Activated CD8-positive, alpha-beta memory T cell treated with anti-CD3 and anti-CD28 coated beads for 48 hours (primary cell): ENCODE data around the gene ZFPM1.

ENCODE experiments used
- DNase-seq, 3 experiments: peaks; one replicate each; pipeline ENCODE4 v3.0.0-alpha.2; 2020; ENCODE audit warnings: low read depth in 2 of 3, low spot score in 2 of 3

ZFPM1 gene

DNA sequence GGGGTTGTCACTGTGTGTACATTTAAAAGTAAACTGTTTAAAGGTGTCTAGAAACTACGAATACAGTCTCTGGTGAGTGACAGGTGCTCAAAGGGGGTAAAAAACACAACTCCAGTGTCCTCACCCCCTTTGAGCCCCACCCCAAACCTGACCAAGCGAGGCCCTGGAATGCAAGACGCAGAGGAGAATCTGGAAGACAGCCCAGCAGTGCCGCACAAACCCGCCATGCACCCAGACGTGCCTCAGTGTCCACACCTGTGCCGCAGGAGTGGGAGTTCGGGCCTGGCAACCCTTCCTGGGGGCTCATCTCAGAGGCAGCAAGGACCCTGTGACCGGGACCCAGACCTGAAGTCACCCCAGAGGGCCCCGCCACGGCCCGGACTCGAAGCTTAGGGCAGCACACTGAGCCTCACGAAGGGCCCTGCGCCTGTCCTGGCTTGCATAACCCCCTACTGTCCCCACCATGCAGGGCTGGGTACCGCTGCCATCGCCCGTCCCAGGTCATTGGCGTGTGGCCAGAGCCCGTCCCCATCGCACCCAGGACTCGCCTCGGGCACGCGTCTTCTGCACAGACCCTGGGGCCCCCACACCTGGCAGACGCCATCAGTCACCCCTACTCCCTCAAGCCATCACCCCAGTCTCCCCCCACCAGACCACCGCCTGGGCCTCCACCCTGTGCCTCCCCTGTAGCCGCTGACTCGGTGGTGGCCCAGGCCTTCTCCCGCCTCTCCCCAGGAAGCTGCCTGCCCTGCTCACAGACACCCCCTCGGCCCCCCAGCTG is 84.1 kb downstream of the ZFPM1 start:
- DNase-seq, result no peak

DNA sequence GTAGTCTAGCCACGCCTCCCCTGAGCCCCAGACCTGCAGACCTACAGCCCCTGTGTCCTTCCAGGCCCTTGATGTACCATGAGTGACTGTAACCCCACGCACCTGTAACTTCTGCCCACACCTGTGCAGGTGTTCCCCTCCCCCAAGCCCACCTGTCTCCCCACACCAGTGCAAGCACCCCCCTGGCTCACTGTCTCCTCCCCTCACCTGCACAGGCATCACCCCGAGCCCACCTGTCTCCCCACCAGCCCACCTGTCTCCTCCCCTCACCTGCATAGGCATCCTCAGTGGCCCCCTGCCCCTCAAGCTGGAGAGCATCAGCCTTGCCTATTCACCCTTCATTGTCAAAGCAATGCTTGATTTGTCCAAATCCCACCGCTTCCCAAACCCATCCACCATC is 84.8 kb downstream of the ZFPM1 start:
- no peak for DNase-seq

DNA sequence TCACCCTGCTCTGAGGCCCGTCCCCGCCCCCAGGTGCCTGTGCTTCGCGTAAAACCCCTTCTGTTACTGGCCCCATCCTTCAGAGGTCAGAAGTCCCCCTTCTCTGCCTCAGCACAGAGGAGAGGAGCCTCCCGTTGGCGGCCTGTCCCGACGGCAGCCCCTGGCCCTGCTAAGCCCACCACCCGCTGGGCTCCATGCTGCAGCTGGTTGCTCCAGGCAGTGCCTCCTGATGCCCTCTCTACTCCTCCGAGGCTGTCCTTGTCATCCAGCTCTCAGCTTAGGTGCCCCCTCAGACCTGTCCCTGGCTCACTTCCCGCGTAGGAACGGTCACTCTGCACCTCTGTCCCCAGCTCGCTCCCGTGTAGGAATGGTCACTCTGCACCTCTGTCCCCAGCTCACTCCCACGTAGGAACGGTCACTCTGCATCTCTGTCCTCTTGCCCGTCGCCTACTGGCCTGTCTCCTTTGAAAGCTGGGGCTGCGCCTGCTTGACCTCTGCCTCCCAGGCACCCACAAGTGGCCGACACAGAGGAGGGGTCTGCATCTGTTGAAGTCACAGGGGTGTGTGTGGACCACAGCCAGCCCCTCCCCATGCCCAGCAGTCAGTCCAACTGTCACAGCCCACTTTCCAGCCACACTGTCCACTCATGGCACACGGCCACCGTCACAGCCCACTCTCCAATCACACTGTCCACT is 85.4 kb downstream of the ZFPM1 start:
- no peak for DNase-seq

DNA sequence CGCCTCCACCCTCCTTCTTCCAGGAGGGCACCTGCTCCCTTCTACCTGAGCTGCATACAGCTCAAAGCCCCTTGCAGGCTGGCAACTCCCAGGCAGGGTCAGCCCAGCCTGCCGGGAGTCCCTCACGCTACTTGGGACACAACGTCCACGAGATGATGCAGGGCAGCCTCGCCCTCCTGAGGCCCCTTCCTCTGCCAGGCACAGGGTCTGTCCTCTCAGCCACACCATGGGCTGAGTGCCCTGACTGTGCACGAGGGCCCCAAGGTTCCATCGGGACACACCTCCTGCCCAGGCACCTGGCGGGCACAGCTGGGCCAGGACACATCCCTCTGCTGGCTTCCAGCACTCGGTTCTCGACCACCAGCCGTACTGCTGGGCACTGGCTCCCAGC is 86.2 kb downstream of the ZFPM1 start:
- DNase-seq, result no peak

DNA sequence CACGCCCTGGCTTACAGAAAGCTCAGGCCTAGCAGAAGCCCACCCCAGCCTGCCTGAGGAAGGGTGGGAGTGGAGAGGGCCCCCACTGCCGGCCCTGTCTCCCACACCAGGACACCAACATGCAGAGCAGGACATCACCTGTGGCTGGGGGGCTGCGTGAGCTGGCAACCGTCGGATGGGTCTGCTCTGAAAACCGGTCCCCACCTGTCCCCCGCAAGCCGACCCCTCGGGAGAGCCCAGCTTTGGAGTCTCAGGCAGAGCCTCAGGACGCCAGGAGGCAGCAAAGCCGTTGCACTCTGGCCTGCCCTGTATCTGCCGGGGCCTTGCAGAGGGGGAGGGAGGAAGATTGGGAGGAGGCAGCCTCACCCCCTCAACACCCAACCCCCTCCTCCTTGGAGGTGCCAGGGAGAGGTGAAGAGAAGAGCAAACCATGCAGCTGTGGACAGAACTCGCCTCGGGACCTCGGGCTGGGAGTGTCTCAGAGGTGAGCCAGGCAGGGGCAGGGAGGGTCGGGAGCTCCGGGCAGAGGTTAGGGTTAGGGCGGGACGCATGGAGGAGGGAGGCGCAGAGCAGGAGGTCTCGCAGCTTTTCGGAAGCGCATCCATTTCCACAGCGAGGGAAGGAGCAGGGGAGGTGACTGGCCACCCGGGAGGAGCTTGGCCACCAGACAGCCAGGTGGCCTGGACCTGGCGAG is 86.7 kb downstream of the ZFPM1 start:
- DNase-seq, result no peak

DNA sequence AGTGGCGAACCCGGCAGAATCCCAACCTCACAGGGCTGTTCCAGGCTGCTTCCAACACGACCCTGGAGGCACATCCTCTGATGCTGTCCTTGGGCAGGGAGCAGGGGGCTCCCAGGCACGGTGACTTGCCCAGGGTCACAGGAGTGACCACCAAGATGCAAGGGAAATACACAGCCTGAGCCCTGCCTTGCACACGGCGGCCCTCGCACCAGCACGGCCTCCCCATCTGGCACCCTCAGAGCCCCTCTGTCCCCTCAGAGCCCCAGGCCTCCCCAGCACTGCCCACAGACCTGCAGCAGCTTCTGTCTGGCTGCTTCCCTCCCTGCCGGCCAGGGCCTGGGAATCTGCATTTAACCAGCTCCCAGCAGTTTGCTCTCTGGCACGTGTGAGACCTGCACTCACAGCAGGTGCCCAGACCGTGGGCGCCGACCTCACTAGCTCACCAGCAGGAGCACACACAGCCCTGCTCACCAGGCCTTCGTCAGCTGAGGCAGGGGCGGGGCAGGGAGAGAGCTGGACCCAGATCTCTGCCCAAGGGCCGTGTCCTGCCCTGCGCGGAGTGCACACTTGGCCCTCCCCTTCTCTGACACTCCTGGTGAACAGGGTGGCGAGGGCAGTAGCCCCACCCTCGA is 87.4 kb downstream of the ZFPM1 start:
- no peak for DNase-seq

DNA sequence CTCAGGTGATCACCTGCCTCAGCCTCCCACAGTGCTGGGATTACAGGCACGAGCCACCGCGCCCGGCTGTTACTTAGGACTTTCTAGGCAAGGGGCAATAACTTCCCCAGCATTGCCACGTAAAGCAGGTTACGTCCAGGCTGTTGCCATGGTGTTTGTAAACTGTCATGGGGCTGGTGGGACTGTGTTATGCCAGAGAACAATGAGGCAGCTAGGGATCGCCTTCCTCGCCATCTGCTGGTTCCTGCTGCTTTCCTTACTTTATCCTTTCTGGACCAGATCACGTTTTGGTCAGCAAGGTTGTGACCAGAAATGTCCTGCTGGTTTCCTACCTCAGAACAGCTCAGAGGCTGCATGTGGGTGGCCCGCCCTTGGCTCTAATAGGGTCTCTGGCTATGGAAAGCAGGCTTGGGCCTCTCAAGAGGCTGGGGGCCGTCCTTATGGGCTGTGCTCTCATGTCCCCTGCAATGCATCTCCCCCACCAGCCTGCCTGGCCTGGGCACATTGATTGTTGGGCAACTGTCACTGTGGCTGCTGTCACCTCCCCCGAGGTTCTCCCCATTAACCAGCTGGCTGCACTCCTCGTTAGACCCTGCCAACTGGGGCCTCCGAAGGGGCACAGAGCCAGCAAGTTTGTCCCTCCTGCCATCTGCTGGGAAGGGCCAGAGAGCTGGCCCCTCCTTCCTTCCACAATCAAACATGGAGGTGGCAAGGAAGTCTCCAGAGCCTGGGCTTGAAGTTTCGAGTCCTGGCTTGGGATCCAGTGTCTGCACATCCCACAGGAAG is 88.9 kb downstream of the ZFPM1 start:
- DNase-seq, result no peak

DNA sequence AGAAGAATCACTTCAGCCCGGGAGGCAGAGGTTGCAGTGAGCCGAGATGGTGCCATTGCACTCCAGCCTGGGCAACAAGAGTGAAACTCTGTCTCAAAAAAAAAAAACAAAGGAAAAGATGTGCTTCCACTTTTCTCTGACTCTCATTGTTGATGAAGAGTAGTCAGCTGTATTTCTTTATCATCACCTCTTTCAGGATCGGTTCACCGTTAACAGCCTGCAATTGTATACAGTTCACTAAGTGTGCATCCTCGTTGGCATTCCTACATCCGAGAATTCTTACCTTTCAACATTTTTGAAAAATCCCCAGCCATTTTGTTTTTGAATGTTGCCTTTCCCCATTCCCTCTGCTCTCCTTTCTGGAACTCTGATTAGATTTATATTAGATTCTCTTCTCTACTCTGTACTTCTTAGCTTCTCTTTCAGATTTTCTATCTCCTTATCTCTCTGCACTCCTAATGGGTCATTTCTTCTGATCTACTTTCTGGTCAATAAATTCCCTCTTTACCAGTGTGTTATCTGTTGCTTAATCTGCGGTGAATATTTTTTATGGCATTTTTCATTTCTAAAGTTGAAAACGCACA is 90.2 kb downstream of the ZFPM1 start:
- DNase-seq, result no peak

DNA sequence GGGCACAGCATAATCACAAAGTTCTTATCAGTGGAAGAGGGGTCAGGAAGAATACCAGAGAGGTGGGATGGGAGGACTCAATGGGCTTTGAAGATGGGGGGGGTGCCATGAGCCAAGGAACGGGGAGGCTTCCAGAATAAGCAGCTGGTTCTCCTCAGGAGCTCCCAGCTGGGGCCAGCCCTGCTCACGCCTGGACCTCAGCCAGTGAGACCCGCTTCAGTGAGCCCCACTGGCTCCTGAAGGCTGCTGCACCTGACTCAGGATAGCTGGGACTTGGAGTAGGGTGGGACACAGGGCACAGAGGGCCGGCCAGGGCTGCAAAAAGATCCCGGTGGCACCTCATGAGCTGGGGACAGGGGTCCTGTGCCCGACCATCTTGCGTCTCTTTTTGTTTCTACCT is 92.7 kb downstream of the ZFPM1 start:
- DNase-seq, result no peak

DNA sequence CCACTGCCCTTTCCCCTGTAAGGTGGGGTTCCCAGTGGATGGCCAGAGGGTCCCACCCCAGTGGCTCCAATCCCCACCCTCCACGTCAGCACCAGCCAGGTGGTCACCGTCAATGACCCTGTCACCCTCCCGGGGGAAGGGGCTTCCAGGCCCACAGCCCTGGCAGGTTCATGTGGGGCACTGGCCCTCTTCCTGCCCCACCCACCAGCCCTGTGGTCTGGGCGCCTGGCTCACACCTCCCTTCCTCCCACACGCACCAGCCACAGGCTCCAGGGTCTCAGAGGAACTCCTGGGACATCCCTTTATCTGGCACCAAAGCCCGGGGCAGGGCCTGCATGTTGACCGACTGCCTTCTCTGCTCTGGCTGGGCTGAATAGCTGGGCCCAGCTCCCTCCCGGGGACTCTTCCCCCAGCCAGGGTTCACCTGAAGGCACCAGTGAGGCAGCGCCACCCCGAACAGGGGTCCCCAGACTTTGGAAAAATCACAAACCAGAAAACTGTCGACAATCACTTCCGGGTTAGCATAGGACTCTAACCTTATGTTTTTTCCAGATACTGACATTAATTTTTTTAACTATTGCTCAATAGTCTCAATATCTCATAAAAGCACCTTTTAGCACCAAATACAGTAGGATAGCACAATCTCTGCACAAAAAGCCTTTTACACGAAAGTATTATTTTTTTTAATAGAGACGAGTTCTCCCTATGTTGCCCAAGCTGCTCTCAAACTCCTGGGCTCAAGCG is 95.2 kb downstream of the ZFPM1 start:
- DNase-seq, result no peak

DNA sequence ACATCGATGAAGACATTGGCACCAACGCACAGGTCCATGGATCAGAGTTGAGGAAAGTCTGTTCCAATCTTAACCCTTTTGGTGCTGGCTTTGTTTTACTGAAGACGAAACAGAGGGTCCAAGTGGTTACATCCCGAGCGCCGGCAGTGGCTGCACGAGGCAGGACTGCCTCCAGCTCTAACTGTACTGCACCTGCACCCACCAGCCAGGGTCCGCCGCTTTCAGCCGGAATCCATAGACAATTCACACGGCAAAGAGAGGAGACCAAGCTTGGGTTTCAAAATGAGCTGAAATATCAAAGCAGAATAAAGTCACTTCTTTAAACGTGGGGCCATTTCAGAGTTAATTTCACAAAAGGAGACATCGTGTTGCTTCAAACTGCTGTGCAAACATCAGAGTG is 95.9 kb downstream of the ZFPM1 start:
- DNase-seq, result no peak

DNA sequence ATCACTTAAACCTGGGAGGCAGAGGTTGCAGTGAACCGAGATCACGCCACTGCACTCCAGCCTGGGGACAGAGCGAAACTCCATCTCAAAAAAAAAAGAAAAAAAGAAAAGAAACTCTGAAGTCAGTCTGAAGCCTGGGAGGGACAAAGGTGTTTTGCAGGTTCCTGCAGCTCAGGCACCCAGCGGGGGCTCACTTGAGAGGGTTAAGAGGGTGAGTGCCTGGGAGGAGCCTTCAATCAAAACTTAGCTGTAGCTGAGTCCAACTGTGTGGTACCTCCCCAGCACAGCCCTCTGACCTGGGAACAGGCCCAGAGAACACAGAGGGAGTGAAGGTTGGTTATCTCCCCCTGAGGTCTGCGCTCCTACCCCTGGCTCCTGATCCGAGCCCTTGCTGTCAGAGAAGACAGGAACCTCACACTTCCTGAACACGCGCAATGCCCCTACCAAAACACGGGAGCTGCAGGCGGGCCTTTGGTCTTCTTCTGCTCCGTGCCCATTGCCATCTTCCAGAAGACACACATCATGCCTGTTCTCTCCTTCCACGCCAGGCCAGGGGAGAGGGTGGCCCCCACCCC is 96.7 kb downstream of the ZFPM1 start:
- no peak for DNase-seq

DNA sequence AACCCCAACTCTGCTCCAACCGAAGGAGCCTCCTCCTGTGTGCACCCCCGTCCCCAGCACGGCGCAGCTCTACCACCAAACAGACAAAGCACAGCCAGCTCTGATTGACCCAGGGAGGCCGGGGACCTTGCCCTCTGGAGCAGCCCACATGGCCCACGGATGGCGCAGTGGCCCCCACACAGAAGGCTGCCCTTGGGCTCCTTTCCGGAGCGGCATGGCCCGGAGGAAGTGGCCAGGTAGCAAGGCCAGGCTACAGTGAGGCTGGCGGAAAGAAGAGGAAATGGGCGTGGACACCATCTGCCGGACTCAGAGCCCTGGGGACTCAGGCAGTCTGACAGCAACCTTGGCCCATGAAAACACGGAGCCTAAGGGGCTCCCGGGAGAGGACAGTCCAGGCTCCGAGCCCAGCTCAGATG is 97.2 kb downstream of the ZFPM1 start:
- no peak for DNase-seq

DNA sequence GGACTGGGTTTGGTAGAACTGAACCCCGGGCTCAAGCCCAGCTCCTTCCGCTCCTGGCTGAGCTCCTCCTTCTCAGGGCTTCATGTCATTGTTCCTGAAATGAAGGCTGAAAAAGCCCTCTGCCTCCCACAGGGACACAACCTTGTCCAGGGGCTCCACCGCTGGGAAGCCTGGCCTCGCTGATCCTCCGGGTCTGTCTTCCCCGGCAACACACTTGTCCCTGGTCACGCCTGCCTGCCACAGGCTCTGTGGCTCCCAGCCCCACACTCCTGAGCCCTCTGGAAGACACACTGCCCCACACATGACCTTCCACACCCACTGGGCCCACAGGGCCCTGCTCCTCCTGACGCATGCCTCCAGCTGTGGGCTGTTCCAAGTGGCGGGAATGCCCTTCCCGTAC is 99.1 kb downstream of the ZFPM1 start:
- DNase-seq, result no peak

DNA sequence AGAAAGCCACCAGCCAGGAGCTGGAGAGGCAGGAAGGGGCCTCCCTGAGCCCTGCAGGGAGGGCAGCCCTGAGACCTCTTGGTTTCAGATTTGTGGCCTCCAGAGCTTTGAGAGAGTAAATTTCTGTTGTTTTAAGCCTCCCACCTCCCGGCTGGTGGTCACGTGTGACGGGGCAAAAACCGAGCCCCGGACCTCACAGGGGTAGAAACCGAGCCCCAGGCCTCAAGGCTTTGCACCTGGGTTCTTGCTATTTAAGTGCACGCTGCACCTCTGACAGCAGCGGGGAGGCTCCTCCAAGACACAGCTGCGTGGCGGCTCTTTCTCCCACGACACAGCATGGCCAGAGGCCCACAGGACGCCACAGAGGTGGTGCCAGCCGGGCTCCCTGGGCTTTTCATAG is 99.7 kb downstream of the ZFPM1 start:
- no peak for DNase-seq

DNA sequence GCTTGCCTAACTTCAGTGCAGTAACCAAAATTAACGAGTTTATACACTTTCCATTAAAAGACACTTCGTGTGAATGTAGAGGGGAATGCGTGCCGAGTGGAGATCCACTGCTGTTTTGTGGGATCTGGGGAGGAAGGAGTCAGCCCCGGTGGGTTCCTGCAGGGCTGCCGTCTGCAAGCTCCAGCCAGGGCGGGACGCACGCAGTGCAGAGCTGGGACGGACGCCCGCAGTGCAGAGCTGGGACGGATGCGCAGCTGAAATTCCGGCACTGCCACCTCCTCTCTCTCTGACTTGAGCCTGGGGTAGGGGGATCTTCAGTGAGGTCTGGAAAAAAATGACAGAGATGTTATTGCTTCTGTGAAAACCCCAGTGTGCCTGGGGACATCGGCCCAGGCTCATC is 100.7 kb downstream of the ZFPM1 start:
- no peak for DNase-seq

DNA sequence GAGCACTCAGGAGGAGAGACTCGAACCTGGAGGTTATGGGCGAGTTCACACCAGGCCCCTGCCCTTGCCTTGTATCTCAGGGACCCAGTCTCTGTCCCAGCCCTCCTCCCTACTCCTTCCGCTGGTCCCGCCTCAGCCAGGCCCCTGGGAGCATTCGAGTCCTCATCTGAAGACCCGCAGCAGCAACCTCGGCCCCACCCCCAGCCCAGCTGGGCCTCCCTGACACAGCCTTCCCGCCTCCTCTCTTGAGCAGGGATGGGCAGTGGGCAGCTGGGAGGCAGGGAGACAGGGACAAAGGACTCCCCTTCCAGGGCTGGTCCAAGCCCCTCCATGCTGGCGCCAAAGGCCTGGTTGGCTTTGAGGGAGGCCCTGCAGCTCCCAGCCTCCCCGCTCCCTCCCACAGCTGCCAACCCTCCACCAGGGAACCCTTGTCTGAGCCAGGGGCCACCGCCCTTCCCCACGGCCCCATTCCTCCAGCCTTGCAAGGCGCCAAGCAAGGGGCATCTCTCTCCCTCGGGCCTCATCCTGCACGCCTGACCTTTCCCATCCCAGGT is 101.7 kb downstream of the ZFPM1 start:
- no peak for DNase-seq

DNA sequence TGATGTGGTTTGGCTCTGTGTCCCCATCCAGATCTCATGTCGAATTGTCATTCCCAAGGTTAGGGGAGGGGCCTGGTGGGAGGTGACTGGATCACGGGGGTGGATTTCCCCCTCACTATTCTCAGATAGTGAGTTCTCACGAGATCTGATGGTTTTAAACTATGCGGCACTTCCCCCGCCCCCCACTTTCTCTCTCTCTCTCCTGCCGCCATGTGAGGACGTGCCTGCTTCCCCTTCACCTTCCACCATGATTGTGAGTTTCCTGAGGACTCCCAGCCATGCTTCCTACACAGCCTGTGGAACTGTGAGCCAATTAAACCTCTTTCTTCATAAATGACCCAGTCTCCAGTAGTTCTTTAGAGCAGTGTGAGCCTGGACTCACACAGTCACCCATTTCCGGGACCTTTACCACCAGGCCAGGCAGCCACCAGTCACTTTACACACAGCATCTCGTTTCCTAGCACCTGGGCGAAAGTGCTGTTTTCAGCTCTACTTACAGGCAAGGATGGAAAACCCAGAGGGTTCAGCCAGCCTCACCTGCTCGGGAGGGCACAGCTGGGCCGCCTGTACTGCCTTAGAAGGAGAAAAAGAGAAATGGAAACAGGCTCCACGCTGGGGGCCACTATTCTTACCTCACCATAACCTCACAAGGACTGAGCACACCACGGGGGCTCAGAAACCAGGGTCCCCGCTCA is 103.4 kb downstream of the ZFPM1 start:
- DNase-seq, result no peak
